Smooth muscle cell (in vitro differentiated cells): ENCODE data around the gene SLC35E3. TPM values are rescaled to one million over a fixed set of nuclear protein-coding genes. Genes with fewer than 3 reads are reported as not detected.

ENCODE experiments used
- DNase-seq: peaks from one replicate; lab custom pipeline; 2025; ENCODE audit not compliant: unreplicated experiment; lab: John Stamatoyannopoulos, UW
- H2AFZ ChIP-seq: fragments of 200-600 bp; sonication (generic); 2 replicates; pipeline ENCODE4 v1.6.0; 2016; ENCODE audit warnings: antibody characterized with exemption, low read depth, mild to moderate bottlenecking
- H3F3A ChIP-seq: fragments of 200-600 bp; sonication (generic); 2 replicates; pipeline ENCODE4 v1.6.0; 2017; ENCODE audit warnings: antibody characterized with exemption, low read depth
- H3K27ac ChIP-seq: fragments of 200-600 bp; sonication (generic); 2 replicates; pipeline ENCODE4 v1.5.1; 2016; ENCODE audit warnings: low read depth, mild to moderate bottlenecking
- H3K27me3 ChIP-seq: fragments of 200-600 bp; sonication (generic); 2 replicates; pipeline ENCODE4 v1.6.1; 2016; ENCODE audit warnings: low read depth, mild to moderate bottlenecking
- H3K36me3 ChIP-seq: fragments of 200-600 bp; sonication (generic); 2 replicates; pipeline ENCODE4 v1.5.1; 2016; ENCODE audit warnings: low read depth
- H3K4me1 ChIP-seq: fragments of 200-600 bp; sonication (generic); 2 replicates; pipeline ENCODE4 v1.5.1; 2016; ENCODE audit warnings: low read depth
- H3K4me2 ChIP-seq: fragments of 200-600 bp; sonication (generic); 2 replicates; pipeline ENCODE4 v1.6.0; 2016; ENCODE audit warnings: mild to moderate bottlenecking
- H3K4me3 ChIP-seq: fragments of 200-600 bp; sonication (generic); 2 replicates; pipeline ENCODE4 v1.5.1; 2016; ENCODE audit warnings: mild to moderate bottlenecking
- H3K79me2 ChIP-seq: fragments of 200-600 bp; sonication (generic); 2 replicates; pipeline ENCODE4 v1.6.0; 2016; ENCODE audit warnings: low read depth, mild to moderate bottlenecking
- H3K9ac ChIP-seq: fragments of 200-600 bp; sonication (generic); 2 replicates; pipeline ENCODE4 v1.6.0; 2016; ENCODE audit warnings: low read depth
- H3K9me3 ChIP-seq: fragments of 200-600 bp; sonication (generic); replicated peaks from 2 replicates; pipeline ENCODE4 v1.5.1; 2016; ENCODE audit warnings: low read depth
- H4K20me1 ChIP-seq: fragments of 200-600 bp; sonication (generic); 2 replicates; pipeline ENCODE4 v1.6.0; 2016; ENCODE audit warnings: low read depth
- whole genome bisulfite sequencing: methylation state at CpG from one replicate; pipeline ENCODE4 v1.1.7; 2016; ENCODE audit warnings: low lambda C conversion rate; 5-methylcytosine and 5-hydroxymethylcytosine counted together
- polyA plus RNA-seq: library from polyadenylated mRNA; unstranded; fragments of >200 nt; fragmentation: Nextera tagmentation; extraction: Ambion mirVana; gene quantifications from 2 replicates; pipeline ENCODE4 v1.2.1, GENCODE V29; 2016
- total RNA-seq: library from RNA; depleted of rRNA; stranded (reverse); fragments of >200 nt; gene quantifications from 2 replicates; pipeline ENCODE4 v1.2.3, GENCODE V29; 2014
- TF ChIP-seq, protein P1 (sequence below): fragments of 200-600 bp; sonication (generic); IDR thresholded peaks from 2 replicates; pipeline ENCODE4 v1.5.1; 2017; ENCODE audit warnings: borderline replicate concordance, mild to moderate bottlenecking, antibody characterized with exemption; ENCODE audit not compliant: insufficient read depth, poor library complexity, severe bottlenecking

SLC35E3 gene
- total and polyA plus RNA-seq, 2 experiments from 2014 or later, result 8.9 to 18.8 TPM

DNA sequence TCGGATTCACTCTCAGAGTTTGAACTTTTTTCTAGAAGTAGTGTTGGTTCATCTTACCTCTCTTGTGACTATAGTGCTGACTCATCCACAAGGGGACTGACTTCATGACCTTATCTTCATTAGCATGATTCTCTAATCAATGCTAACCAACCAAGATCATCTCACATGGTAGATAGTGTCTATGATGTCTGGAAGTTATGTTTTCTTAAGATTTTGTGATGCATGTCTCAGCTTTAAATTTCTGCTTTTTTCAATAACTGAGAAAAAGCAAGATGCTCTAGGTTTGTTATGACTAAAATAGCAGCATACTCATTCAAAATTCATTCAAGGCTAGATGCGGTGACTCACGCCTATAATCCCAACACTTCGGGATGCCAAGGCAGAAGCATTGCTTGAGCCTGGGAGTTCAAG is 12.3 kb upstream of the SLC35E3 start:
- Histone ChIP-seq H3K27me3 (no peaks in the 10 kb centered on the region), H3F3A (no peaks in the 10 kb centered on the region), H3K36me3 (peaks cover 24% of the 10 kb centered on the region), H3K4me2 (peak overlapping the region; percentile 14), H4K20me1 (no peaks in the 10 kb centered on the region), H3K4me1 (no peaks in the 10 kb centered on the region), H3K4me3 (no peak overlapping the region), H3K79me2 (no peaks in the 10 kb centered on the region), H3K9me3 (no peaks in the 10 kb centered on the region), H2AFZ (no peak overlapping the region), H3K27ac (peak overlapping the region; percentile 79), H3K9ac (no peak overlapping the region)
- 52% methylated on average over 4 of the region's 4 CpGs for WGBS
- DNase-seq, result no peak
- TF ChIP-seq, protein P1, sequence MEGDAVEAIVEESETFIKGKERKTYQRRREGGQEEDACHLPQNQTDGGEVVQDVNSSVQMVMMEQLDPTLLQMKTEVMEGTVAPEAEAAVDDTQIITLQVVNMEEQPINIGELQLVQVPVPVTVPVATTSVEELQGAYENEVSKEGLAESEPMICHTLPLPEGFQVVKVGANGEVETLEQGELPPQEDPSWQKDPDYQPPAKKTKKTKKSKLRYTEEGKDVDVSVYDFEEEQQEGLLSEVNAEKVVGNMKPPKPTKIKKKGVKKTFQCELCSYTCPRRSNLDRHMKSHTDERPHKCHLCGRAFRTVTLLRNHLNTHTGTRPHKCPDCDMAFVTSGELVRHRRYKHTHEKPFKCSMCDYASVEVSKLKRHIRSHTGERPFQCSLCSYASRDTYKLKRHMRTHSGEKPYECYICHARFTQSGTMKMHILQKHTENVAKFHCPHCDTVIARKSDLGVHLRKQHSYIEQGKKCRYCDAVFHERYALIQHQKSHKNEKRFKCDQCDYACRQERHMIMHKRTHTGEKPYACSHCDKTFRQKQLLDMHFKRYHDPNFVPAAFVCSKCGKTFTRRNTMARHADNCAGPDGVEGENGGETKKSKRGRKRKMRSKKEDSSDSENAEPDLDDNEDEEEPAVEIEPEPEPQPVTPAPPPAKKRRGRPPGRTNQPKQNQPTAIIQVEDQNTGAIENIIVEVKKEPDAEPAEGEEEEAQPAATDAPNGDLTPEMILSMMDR, result no peak

DNA sequence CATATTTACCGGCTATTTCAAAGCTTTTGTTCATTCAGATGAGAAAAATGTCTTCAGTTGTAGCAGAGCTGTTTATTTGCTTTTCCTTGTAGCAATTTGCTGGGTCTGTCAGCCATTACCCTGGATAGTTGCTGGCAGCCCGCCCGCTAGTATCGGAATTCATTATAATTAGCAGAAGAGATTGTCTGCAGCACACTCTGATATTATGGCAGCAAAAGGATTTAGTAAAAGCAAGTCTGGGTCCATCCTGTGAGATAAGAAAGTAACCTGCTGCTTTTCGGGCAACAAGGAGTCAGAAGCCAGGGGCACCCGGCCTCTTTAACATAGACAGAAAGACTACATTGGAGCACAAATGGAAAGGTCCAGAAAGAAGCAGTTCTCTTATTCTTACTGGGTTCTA is 6.1 kb upstream of the SLC35E3 start:
- peaks cover 13% of the 10 kb centered on the region for H3K36me3 ChIP-seq
- no peaks in the 10 kb centered on the region for H3K79me2 ChIP-seq
- TF ChIP-seq, protein P1, result no peak
- no peak overlapping the region for H3K4me2 ChIP-seq
- H4K20me1 ChIP-seq, result no peaks in the 10 kb centered on the region
- H3K9ac ChIP-seq, result no peak overlapping the region
- no peak overlapping the region for H3K4me3 ChIP-seq
- H3K4me1 ChIP-seq, result no peaks in the 10 kb centered on the region
- no peak overlapping the region for H3K27ac ChIP-seq
- H3F3A ChIP-seq, result no peaks in the 10 kb centered on the region
- DNase-seq, result no peak
- no peaks in the 10 kb centered on the region for H3K27me3 ChIP-seq
- WGBS, result 87% methylated on average over 6 of the region's 6 CpGs
- H2AFZ ChIP-seq, result no peak overlapping the region
- H3K9me3 ChIP-seq, result no peaks in the 10 kb centered on the region

DNA sequence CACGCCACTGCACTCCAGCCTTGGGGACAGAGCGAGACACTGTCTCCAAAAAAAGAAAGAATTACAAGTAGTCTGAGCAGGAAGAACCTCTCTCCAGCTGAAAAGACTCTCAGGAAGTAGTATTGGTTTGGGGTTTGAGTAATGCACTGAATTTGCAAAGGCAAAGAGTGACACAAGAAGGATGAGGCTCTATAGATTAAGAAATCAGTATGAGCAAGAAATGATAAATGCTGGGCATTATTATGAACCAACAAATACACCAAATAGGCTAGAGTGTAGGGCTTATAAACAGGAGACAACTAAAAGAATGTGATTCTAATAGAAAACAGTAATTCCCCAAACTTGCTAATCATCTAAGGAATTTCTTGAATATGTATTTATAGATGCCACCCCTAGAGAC is 2.6 kb upstream of the SLC35E3 start:
- H2AFZ ChIP-seq, result no peak overlapping the region
- TF ChIP-seq, protein P1, result no peak
- no peaks in the 10 kb centered on the region for H3F3A ChIP-seq
- DNase-seq, result no peak
- H3K79me2 ChIP-seq, result peaks cover 11% of the 10 kb centered on the region
- H3K36me3 ChIP-seq, result no peaks in the 10 kb centered on the region
- no peak overlapping the region for H3K9ac ChIP-seq
- no peaks in the 10 kb centered on the region for H3K9me3 ChIP-seq
- no peak overlapping the region for H3K4me2 ChIP-seq
- no peak overlapping the region for H3K4me3 ChIP-seq
- 98% methylated on average over 2 of the region's 2 CpGs for WGBS
- H4K20me1 ChIP-seq, result no peaks in the 10 kb centered on the region
- H3K4me1 ChIP-seq, result peaks cover 12% of the 10 kb centered on the region
- no peaks in the 10 kb centered on the region for H3K27me3 ChIP-seq
- H3K27ac ChIP-seq, result no peak overlapping the region

DNA sequence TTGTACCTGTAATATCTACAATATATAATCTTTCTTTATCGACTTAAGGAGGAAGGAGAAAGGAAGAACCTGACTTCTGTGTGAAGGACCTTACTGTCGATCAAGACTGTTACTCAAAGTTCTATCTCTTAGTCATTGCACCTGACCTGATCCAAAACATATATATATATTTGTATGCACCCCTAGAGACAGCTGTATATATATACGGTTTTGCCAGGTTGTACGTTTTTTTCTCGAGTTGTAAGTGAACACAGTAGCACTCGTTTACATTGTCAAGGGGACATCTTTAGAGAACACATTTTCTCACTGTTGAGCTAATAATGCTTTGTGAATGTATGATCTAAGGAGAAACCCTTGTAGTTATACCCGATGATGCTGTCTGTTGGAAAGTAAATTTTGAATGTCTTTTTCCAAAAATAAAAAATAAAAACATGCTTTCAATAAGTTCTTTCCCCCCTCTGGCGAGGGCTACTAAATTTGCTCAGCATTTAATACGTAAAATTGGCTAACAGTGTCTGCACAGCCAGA is 536 bp upstream of the SLC35E3 start:
- Histone ChIP-seq H3F3A (no peaks in the 10 kb centered on the region), H3K4me3 (peak overlapping the region; percentile 68), H3K9me3 (no peaks in the 10 kb centered on the region), H3K36me3 (no peaks in the 10 kb centered on the region), H4K20me1 (no peaks in the 10 kb centered on the region), H3K27ac (no peak overlapping the region), H3K4me1 (peaks cover 14% of the 10 kb centered on the region), H3K27me3 (no peaks in the 10 kb centered on the region), H3K79me2 (peaks cover 11% of the 10 kb centered on the region), H3K9ac (peak overlapping the region; percentile 36), H2AFZ (peak overlapping the region; percentile 88), H3K4me2 (peak overlapping the region; percentile 89)
- TF ChIP-seq, protein P1, result no peak
- no peak for DNase-seq
- 73% methylated on average over 9 of the region's 9 CpGs for WGBS
